Measurements from ENCODE around the gene PDILT.
A peak's percentile ranks its signal among the peaks of the same experiment; 100 is the strongest.

PDILT gene

DNA sequence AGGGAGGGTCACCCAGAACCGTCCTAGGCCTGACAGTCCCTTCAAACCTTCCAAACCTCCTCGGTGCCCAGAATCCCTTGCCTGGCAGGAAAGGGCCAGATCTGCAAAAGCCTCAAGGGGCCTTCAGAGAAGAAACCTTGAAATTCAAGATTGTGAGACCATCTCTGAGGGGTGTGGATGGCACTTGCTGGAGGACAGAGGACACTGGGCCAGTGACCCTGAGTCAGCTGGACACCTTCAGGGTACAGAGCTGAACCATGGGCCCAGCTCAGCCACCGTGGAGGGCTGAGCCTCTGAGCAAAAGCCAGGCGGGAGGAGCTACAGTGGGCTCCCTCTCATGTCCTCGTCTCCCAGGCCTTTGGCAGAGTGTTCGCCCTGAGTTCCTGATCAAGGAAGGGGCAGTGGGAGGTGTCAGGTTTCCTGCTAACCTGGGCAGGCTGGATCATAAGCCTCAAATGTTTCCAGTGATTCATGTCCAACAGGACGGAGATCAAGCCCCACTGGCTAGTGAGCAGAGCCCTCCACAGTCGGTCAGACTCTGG, 3.0 kb downstream of the PDILT start:
- TF ChIP-seq ZFX (IDR thresholded peaks at IDR 0.05) = no peak
- TF ChIP-seq, protein P1, sequence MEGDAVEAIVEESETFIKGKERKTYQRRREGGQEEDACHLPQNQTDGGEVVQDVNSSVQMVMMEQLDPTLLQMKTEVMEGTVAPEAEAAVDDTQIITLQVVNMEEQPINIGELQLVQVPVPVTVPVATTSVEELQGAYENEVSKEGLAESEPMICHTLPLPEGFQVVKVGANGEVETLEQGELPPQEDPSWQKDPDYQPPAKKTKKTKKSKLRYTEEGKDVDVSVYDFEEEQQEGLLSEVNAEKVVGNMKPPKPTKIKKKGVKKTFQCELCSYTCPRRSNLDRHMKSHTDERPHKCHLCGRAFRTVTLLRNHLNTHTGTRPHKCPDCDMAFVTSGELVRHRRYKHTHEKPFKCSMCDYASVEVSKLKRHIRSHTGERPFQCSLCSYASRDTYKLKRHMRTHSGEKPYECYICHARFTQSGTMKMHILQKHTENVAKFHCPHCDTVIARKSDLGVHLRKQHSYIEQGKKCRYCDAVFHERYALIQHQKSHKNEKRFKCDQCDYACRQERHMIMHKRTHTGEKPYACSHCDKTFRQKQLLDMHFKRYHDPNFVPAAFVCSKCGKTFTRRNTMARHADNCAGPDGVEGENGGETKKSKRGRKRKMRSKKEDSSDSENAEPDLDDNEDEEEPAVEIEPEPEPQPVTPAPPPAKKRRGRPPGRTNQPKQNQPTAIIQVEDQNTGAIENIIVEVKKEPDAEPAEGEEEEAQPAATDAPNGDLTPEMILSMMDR (conservative IDR thresholded peaks at IDR 0.05) = no peak
- peak overlapping the region; percentile 11; the same call in 1 of the 2 replicates for H3K27ac ChIP-seq

DNA sequence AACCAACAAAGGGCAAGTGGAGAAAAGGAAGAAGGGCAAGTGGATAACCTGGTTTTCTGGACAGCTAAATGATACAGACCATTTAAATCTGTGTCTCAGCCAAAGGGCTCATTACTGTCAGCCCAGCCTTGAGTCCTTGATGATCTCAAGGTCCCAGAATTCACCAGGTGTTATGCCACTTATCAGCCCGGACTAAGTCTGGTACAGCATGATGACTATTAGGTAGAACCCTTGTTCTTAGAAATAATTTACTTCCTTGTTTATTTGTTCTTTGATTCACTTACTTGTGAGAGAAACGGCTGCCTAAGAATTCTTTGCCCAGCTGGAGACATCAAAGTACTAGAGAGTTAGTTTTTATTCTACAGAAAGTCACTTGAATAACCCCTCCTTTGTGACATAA, 3.5 kb downstream of the PDILT start:
- TF ChIP-seq ZFX (IDR thresholded peaks at IDR 0.05) = no peak
- TF ChIP-seq, protein P1 (conservative IDR thresholded peaks at IDR 0.05) = no peak
- H3K27ac ChIP-seq = peak overlapping the region; percentile 11; the same call in 1 of the 2 replicates

GRCh38 chr16:20399185-20399584, 5.4 kb downstream of the PDILT start:
- no peak overlapping the region for H3K27ac ChIP-seq
- TF ChIP-seq ZFX (IDR thresholded peaks at IDR 0.05) = no peak
- TF ChIP-seq, protein P1 (conservative IDR thresholded peaks at IDR 0.05) = no peak

- TF ChIP-seq ZFX (IDR thresholded peaks at IDR 0.05) = no peak
- TF ChIP-seq, protein P1 (conservative IDR thresholded peaks at IDR 0.05) = no peak
- no peak overlapping the region for H3K27ac ChIP-seq
Measured at GRCh38 chr16:20398603-20399002, 5.9 kb downstream of the PDILT start.

GRCh38 chr16:20397468-20398074, 7.0 kb downstream of the PDILT start:
- no peak for TF ChIP-seq ZFX (IDR thresholded peaks at IDR 0.05)
- TF ChIP-seq, protein P1 (conservative IDR thresholded peaks at IDR 0.05) = no peak
- H3K27ac ChIP-seq = no peak overlapping the region

DNA sequence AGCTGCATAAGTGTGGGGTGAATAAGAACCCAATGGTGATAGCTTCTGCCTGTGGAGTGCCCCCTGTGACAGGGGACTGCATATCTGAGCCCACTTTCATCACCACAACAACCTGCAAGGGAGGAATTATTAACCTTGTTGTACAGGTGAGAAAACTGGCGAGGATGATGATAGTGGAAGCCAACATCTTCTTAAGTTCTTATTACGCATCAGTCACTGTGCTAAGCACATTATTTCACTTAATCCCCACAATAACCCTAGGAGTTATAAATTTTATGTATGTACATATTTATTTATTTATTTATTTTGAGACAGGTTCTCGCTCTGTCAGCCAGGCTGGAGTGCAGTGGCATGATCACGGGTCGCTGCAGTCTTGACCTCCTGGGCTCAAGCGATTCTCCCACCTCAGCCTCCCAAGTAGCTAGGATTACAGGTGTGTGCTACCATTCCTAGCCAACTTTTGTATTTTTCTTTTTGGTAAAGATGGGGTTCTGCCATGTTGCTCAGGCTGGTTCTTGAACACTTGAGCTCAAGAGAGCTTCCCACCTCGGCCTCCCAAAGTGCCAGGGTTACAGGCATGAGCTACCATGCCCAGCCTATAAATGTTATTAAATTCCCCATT, 7.6 kb downstream of the PDILT start:
- TF ChIP-seq, protein P1 (conservative IDR thresholded peaks at IDR 0.05) = no peak
- TF ChIP-seq ZFX (IDR thresholded peaks at IDR 0.05) = no peak
- no peak overlapping the region for H3K27ac ChIP-seq

GRCh38 chr16:20395946-20396345, 8.6 kb downstream of the PDILT start:
- no peak for TF ChIP-seq ZFX (IDR thresholded peaks at IDR 0.05)
- TF ChIP-seq, protein P1 (conservative IDR thresholded peaks at IDR 0.05) = no peak
- no peak overlapping the region for H3K27ac ChIP-seq
